HG03097 (cell line): Measurements from ENCODE around the gene EIF6.

Source experiments
- ATAC-seq: cut with Tn5 transposase; IDR thresholded peaks from one replicate; pipeline ENCODE4 v1.9.1; 2021; ENCODE audit not compliant: unreplicated experiment, low FRiP score

EIF6 gene

GRCh38 chr20:35235881-35236280 is 48.7 kb downstream of the EIF6 start:
- no peak for ATAC-seq

GRCh38 chr20:35232575-35232974 is 52.0 kb downstream of the EIF6 start:
- no peak for ATAC-seq
